ENCODE measurements around the gene RIC8A.

RIC8A gene

GRCh38 chr11:250740-251299 is 43.3 kb downstream of the RIC8A start:
- in situ Hi-C loops (cut with HindIII; ENCODE audit: low pct_unique_long_range_greater_than_20kb, low sequenced_read_pairs) = no loop called here
- no peak for TF ChIP-seq JUND (IDR thresholded peaks at IDR 0.05; ENCODE audit: low read depth)
- DNase-seq (ENCODE audit: low read depth in 1 of 2, low spot score in 1 of 2) = peak in 1 of 2 experiments; percentile 65

- in situ Hi-C loops (cut with HindIII; ENCODE audit: low pct_unique_long_range_greater_than_20kb, low sequenced_read_pairs) = no loop called here
- TF ChIP-seq JUND (IDR thresholded peaks at IDR 0.05; ENCODE audit: low read depth) = no peak
- no peak for DNase-seq (ENCODE audit: low read depth in 1 of 2, low spot score in 1 of 2)
Measured at GRCh38 chr11:251550-251949, 44.0 kb downstream of the RIC8A start.

GRCh38 chr11:252666-253065 is 45.2 kb downstream of the RIC8A start:
- TF ChIP-seq JUND (IDR thresholded peaks at IDR 0.05; ENCODE audit: low read depth) = no peak
- in situ Hi-C loops (cut with HindIII; ENCODE audit: low pct_unique_long_range_greater_than_20kb, low sequenced_read_pairs) = no loop called here
- DNase-seq (ENCODE audit: low read depth in 1 of 2, low spot score in 1 of 2) = no peak

GRCh38 chr11:253160-253885 is 45.8 kb downstream of the RIC8A start:
- no peak for DNase-seq (ENCODE audit: low read depth in 1 of 2, low spot score in 1 of 2)
- in situ Hi-C loops (cut with HindIII; ENCODE audit: low pct_unique_long_range_greater_than_20kb, low sequenced_read_pairs) = no loop called here
- no peak for TF ChIP-seq JUND (IDR thresholded peaks at IDR 0.05; ENCODE audit: low read depth)

- no peak for DNase-seq (ENCODE audit: low read depth in 1 of 2, low spot score in 1 of 2)
- in situ Hi-C loops (cut with HindIII; ENCODE audit: low pct_unique_long_range_greater_than_20kb, low sequenced_read_pairs) = no loop called here
- TF ChIP-seq JUND (IDR thresholded peaks at IDR 0.05; ENCODE audit: low read depth) = no peak
Measured at GRCh38 chr11:253886-254270, 46.4 kb downstream of the RIC8A start.

GRCh38 chr11:255176-255575 is 47.7 kb downstream of the RIC8A start:
- in situ Hi-C loops (cut with HindIII; ENCODE audit: low pct_unique_long_range_greater_than_20kb, low sequenced_read_pairs) = no loop called here
- no peak for TF ChIP-seq JUND (IDR thresholded peaks at IDR 0.05; ENCODE audit: low read depth)
- no peak for DNase-seq (ENCODE audit: low read depth in 1 of 2, low spot score in 1 of 2)

GRCh38 chr11:255816-256215 is 48.3 kb downstream of the RIC8A start:
- TF ChIP-seq JUND (IDR thresholded peaks at IDR 0.05; ENCODE audit: low read depth) = no peak
- DNase-seq (ENCODE audit: low read depth in 1 of 2, low spot score in 1 of 2) = no peak
- in situ Hi-C loops (cut with HindIII; ENCODE audit: low pct_unique_long_range_greater_than_20kb, low sequenced_read_pairs) = no loop called here

GRCh38 chr11:256952-257737 is 49.6 kb downstream of the RIC8A start:
- no peak for TF ChIP-seq JUND (IDR thresholded peaks at IDR 0.05; ENCODE audit: low read depth)
- in situ Hi-C loops (cut with HindIII; ENCODE audit: low pct_unique_long_range_greater_than_20kb, low sequenced_read_pairs) = no loop called here
- no peak for DNase-seq (ENCODE audit: low read depth in 1 of 2, low spot score in 1 of 2)

GRCh38 chr11:257766-258493 is 50.4 kb downstream of the RIC8A start:
- TF ChIP-seq JUND (IDR thresholded peaks at IDR 0.05; ENCODE audit: low read depth) = no peak
- in situ Hi-C loops (cut with HindIII; ENCODE audit: low pct_unique_long_range_greater_than_20kb, low sequenced_read_pairs) = no loop called here
- peak in 1 of 2 experiments; percentile 27 for DNase-seq (ENCODE audit: low read depth in 1 of 2, low spot score in 1 of 2)

- DNase-seq (ENCODE audit: low read depth in 1 of 2, low spot score in 1 of 2) = no peak
- in situ Hi-C loops (cut with HindIII; ENCODE audit: low pct_unique_long_range_greater_than_20kb, low sequenced_read_pairs) = no loop called here
- no peak for TF ChIP-seq JUND (IDR thresholded peaks at IDR 0.05; ENCODE audit: low read depth)
Measured at GRCh38 chr11:259413-259812, 51.9 kb downstream of the RIC8A start.

- TF ChIP-seq JUND (IDR thresholded peaks at IDR 0.05; ENCODE audit: low read depth) = no peak
- in situ Hi-C loops (cut with HindIII; ENCODE audit: low pct_unique_long_range_greater_than_20kb, low sequenced_read_pairs) = no loop called here
- no peak for DNase-seq (ENCODE audit: low read depth in 1 of 2, low spot score in 1 of 2)
Measured at GRCh38 chr11:261624-262023, 54.1 kb downstream of the RIC8A start.
